HEK293 (cell line): ENCODE results near the gene ZNF747.

Experiments
- CTCF ChIA-PET: fragments of 350-600 bp; formaldehyde crosslinking; extraction: SDS; loops from one replicate; lab custom pipeline; 2021; ENCODE audit warnings: antibody characterized with exemption; lab: Yijun Ruan, JAX
- POLR2A ChIA-PET: fragments of 300-600 bp; formaldehyde crosslinking; extraction: SDS; loops from one replicate; lab custom pipeline; 2020; ENCODE audit warnings: antibody characterized with exemption, inconsistent platforms; lab: Yijun Ruan, JAX
- H3K27ac ChIP-seq: fragments of 200-500 bp; sonication (Bioruptor generic); 2 replicates; pipeline ENCODE4 v1.5.1; 2014; ENCODE audit warnings: low read depth, low read length, control low read depth, inconsistent platforms; ENCODE audit errors: extremely low read depth
- H3K36me3 ChIP-seq, 2 experiments: fragments of 200-500 bp in 1 of 2; sonication (Bioruptor generic) in 1 of 2; 1 replicate in 1 of 2; 2 replicates in 1 of 2; pipeline ENCODE4 v1.5.1; 2014 to 2017; ENCODE audit warnings: inconsistent platforms in 2 of 2, low read length in 2 of 2; ENCODE audit not compliant: control insufficient read depth in 2 of 2, insufficient read depth in 1 of 2
- H3K4me1 ChIP-seq: fragments of 200-500 bp; sonication (Bioruptor generic); 2 replicates; pipeline ENCODE4 v1.5.1; 2014; ENCODE audit warnings: mild to moderate bottlenecking, low read length, inconsistent platforms; ENCODE audit not compliant: control insufficient read depth, insufficient read depth
- H3K4me3 ChIP-seq: 2 replicates; pipeline ENCODE4 v1.5.1; 2011; ENCODE audit warnings: low read depth, mild to moderate bottlenecking, control low read depth, low read length, moderate library complexity
- H3K9me3 ChIP-seq: fragments of 200-500 bp; sonication (Bioruptor generic); 2 replicates; pipeline ENCODE4 v1.5.1; 2014; ENCODE audit warnings: low read depth, low read length, inconsistent platforms; ENCODE audit not compliant: control insufficient read depth, insufficient read depth
- CTCF ChIP-seq: fragments of 450-650 bp; formaldehyde crosslinking; IDR thresholded peaks from 2 replicates; pipeline ENCODE4 v1.5.1; 2016; ENCODE audit warnings: missing biosample characterization, missing genetic modification characterization
- EGR2 ChIP-seq: fragments of 450-650 bp; formaldehyde crosslinking; IDR thresholded peaks from 2 replicates; pipeline ENCODE4 v1.5.1; 2016; ENCODE audit warnings: low read depth, missing biosample characterization, missing genetic modification characterization
- HOXD13 ChIP-seq: sonication (generic); formaldehyde crosslinking; IDR thresholded peaks from 2 replicates; pipeline ENCODE4 v1.8.0; 2022; ENCODE audit warnings: missing genetic modification reagents, borderline replicate concordance
- KLF1 ChIP-seq: fragments of 450-650 bp; formaldehyde crosslinking; IDR thresholded peaks from 2 replicates; pipeline ENCODE4 v1.5.1; 2016; ENCODE audit warnings: missing biosample characterization, missing genetic modification characterization
- ZBTB20 ChIP-seq: fragments of 450-650 bp; formaldehyde crosslinking; IDR thresholded peaks from 2 replicates; pipeline ENCODE4 v1.5.1; 2016; ENCODE audit warnings: missing biosample characterization, missing genetic modification characterization
- ZFHX2 ChIP-seq: fragments of 450-650 bp; formaldehyde crosslinking; conservative IDR thresholded peaks from 2 replicates; pipeline ENCODE4 v1.5.1; 2016; ENCODE audit warnings: missing biosample characterization, missing genetic modification characterization
- ZNF133 ChIP-seq: fragments of 450-650 bp; formaldehyde crosslinking; IDR thresholded peaks from 2 replicates; pipeline ENCODE4 v1.5.1; 2016; ENCODE audit warnings: missing biosample characterization, missing genetic modification characterization
- ZNF16 ChIP-seq: fragments of 450-650 bp; formaldehyde crosslinking; IDR thresholded peaks from 2 replicates; pipeline ENCODE4 v1.5.1; 2016; ENCODE audit warnings: low read depth, missing biosample characterization, missing genetic modification characterization
- ZNF2 ChIP-seq: fragments of 450-650 bp; formaldehyde crosslinking; IDR thresholded peaks from 2 replicates; pipeline ENCODE4 v1.5.1; 2016; ENCODE audit warnings: missing biosample characterization, missing genetic modification characterization
- ZNF24 ChIP-seq: fragments of 450-650 bp; formaldehyde crosslinking; IDR thresholded peaks from 2 replicates; pipeline ENCODE4 v1.5.1; 2016; ENCODE audit warnings: missing biosample characterization, missing genetic modification characterization
- ZNF292 ChIP-seq: fragments of 450-650 bp; formaldehyde crosslinking; IDR thresholded peaks from 2 replicates; pipeline ENCODE4 v1.5.1; 2016; ENCODE audit warnings: low read depth, missing biosample characterization, missing genetic modification characterization, borderline replicate concordance
- ZNF510 ChIP-seq: fragments of 450-650 bp; formaldehyde crosslinking; IDR thresholded peaks from 2 replicates; pipeline ENCODE4 v1.5.1; 2018; ENCODE audit warnings: mild to moderate bottlenecking, missing genetic modification characterization, missing biosample characterization; ENCODE audit not compliant: insufficient replicate concordance
- ZNF518A ChIP-seq: fragments of 450-650 bp; formaldehyde crosslinking; conservative IDR thresholded peaks from 2 replicates; pipeline ENCODE4 v1.5.1; 2016; ENCODE audit warnings: low read depth, missing biosample characterization, missing genetic modification characterization
- ZNF529 ChIP-seq: fragments of 450-650 bp; formaldehyde crosslinking; IDR thresholded peaks from 2 replicates; pipeline ENCODE4 v1.5.1; 2017; ENCODE audit warnings: missing genetic modification characterization, missing biosample characterization; ENCODE audit not compliant: insufficient replicate concordance
- ZNF660 ChIP-seq: fragments of 450-650 bp; IDR thresholded peaks from 2 replicates; pipeline ENCODE4 v1.5.1; 2018; ENCODE audit warnings: missing biosample characterization, mild to moderate bottlenecking, missing genetic modification characterization
- ZNF664 ChIP-seq: fragments of 450-650 bp; formaldehyde crosslinking; IDR thresholded peaks from 2 replicates; pipeline ENCODE4 v1.5.1; 2016; ENCODE audit warnings: missing biosample characterization, missing genetic modification characterization
- ZNF701 ChIP-seq: fragments of 450-650 bp; formaldehyde crosslinking; IDR thresholded peaks from 2 replicates; pipeline ENCODE4 v1.5.1; 2016; ENCODE audit warnings: missing biosample characterization, missing genetic modification characterization

ZNF747 gene

GRCh38 chr16:30567991-30568638 is 33.5 kb upstream of the ZNF747 start (continued):
- TF ChIP-seq ZNF664 (tag by site-specific recombination) (peak; percentile 63; the same call in 1 of the 2 replicates), ZNF660 (0 out of 2 replicates have a peak, but pooled peaks have one; percentile 48)

- ChIA-PET CTCF (interaction anchor here (1.1 to 1.5 kb wide), 2 partner anchors 32 to 48 kb away, joined by 4 read pairs; partner anchors contain the start of gene ZNF747), POLR2A (interaction anchor here (0.5 to 1.3 kb wide), 5 partner anchors 9 to 1596 kb away, joined by 3 to 6 read pairs (median 5); partner anchors contain the start of gene ZNF764)
- Histone ChIP-seq H3K36me3 (no peaks in the 10 kb centered on the region), H3K4me1 (peaks cover 2% of the 10 kb centered on the region; the same call in 1 of the 2 replicates), H3K4me3 (no peak overlapping the region), H3K9me3 (no peaks in the 10 kb centered on the region), H3K27ac (no peak overlapping the region)
- TF ChIP-seq ZNF24 (tag by site-specific recombination) (peak; percentile 85), ZNF133 (peak; percentile 67), HOXD13 (CRISPR knock-in tag) (no peak), ZFHX2 (peak; percentile 66), CTCF (tag by site-specific recombination) (no peak), ZNF292 (tag by site-specific recombination) (0 out of 2 replicates have a peak, but pooled peaks have one; percentile 5), ZNF701 (tag by site-specific recombination) (no peak), ZNF2 (tag by site-specific recombination) (no peak), ZBTB20 (tag by site-specific recombination) (no peak), KLF1 (no peak), ZNF510 (tag by site-specific recombination) (no peak), EGR2 (tag by site-specific recombination) (peak; percentile 77), ZNF529 (tag by site-specific recombination) (peak; percentile 1)
Measured at GRCh38 chr16:30567160-30567990, 32.7 kb upstream of the ZNF747 start.

GRCh38 chr16:30566531-30566930 is 31.9 kb upstream of the ZNF747 start:
- CTCF ChIA-PET, result interaction anchor here (0.5 to 2.1 kb wide), 6 partner anchors 16 to 117 kb away, joined by 3 to 8 read pairs (median 4); partner anchors contain the start of gene ZNF747
- no peaks in the 10 kb centered on the region for H3K36me3 ChIP-seq
- TF ChIP-seq ZNF518A (no peak), ZNF16 (peak; percentile 88), ZNF292 (tag by site-specific recombination) (no peak)
- POLR2A ChIA-PET, result interaction anchor here (0.9 to 1.3 kb wide), 2 partner anchors 9 to 17 kb away, joined by 3 to 7 read pairs; no protein-coding TSS in a partner anchor
- H3K4me3 ChIP-seq, result no peak overlapping the region
- H3K27ac ChIP-seq, result no peak overlapping the region
- peaks cover 2% of the 10 kb centered on the region; the same call in 1 of the 2 replicates for H3K4me1 ChIP-seq
- H3K9me3 ChIP-seq, result no peaks in the 10 kb centered on the region
